ENCODE measurements around the gene PARD3. TPM values are rescaled to one million over a fixed set of nuclear protein-coding genes. Genes with fewer than 3 reads are reported as not detected.

Gene PARD3
- total and polyA plus RNA-seq, 2 donors (not counting 1 experiment from before 2014, with no cell fraction given) = 24.0 to 46.4 TPM

DNA sequence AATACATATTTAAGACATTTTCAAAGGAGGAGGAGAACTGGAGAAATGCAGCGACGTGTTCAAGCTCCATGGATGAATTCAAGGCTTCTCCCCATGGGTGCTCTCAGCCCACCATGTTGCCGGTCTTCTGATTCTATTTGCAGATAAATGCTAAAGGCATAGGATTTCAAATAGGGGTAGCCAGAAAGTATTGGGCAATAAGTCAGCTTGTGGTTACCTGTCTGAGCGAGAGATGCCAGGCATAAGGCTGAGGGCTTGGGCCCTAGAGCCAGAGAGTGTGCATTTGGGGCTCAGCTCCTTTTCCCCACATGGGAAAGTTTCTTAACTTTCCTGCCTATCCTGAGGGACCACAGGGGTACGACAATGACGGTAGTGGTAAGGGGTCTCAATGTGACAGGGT, 180.0 kb downstream of the PARD3 start:
- Histone ChIP-seq H3K79me2 (ENCODE audit: control insufficient read depth, insufficient read depth, low read length) (no peaks in the 10 kb centered on the region), H3K36me3 (ENCODE audit: control insufficient read depth, insufficient read depth, low read length) (no peaks in the 10 kb centered on the region), H4K20me1 (ENCODE audit: control insufficient read depth, extremely low read depth, insufficient read depth, low read length) (no peaks in the 10 kb centered on the region), H3K4me3 (replicated peaks in 1 of 4; ENCODE audit: control extremely low read depth in 1 of 4, insufficient read depth in 1 of 4, low read depth in 3 of 4, low read length in 4 of 4) (no peak overlapping the region), H3K4me1 (ENCODE audit: control insufficient read depth, extremely low read depth, insufficient read depth, low read length) (peaks cover 5% of the 10 kb centered on the region), H3K4me2 (ENCODE audit: extremely low read depth, insufficient read depth, low read length) (no peak overlapping the region), H2AFZ (ENCODE audit: low read length) (no peak overlapping the region), H3K27ac (ENCODE audit: insufficient read depth, low read length) (no peak overlapping the region), H3K9ac (ENCODE audit: insufficient read depth, low read length) (no peak overlapping the region), H3K27me3 (ENCODE audit: control insufficient read depth, insufficient read depth, low read length) (no peaks in the 10 kb centered on the region), H3K9me3 (ENCODE audit: control insufficient read depth, insufficient read depth, low read depth, low read length) (no peaks in the 10 kb centered on the region)
- no peak for TF ChIP-seq EZH2 (IDR thresholded peaks at IDR 0.05; ENCODE audit: low read length, missing control alignments)
- TF ChIP-seq, protein P1, sequence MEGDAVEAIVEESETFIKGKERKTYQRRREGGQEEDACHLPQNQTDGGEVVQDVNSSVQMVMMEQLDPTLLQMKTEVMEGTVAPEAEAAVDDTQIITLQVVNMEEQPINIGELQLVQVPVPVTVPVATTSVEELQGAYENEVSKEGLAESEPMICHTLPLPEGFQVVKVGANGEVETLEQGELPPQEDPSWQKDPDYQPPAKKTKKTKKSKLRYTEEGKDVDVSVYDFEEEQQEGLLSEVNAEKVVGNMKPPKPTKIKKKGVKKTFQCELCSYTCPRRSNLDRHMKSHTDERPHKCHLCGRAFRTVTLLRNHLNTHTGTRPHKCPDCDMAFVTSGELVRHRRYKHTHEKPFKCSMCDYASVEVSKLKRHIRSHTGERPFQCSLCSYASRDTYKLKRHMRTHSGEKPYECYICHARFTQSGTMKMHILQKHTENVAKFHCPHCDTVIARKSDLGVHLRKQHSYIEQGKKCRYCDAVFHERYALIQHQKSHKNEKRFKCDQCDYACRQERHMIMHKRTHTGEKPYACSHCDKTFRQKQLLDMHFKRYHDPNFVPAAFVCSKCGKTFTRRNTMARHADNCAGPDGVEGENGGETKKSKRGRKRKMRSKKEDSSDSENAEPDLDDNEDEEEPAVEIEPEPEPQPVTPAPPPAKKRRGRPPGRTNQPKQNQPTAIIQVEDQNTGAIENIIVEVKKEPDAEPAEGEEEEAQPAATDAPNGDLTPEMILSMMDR (conservative IDR thresholded peaks at IDR 0.05 in 1 of 2, IDR thresholded peaks at IDR 0.05 in 1 of 2; ENCODE audit: low read depth in 1 of 2, low read length in 2 of 2) = no peak
- DNase-seq (ENCODE audit: low read depth in 2 of 2) = no peak

DNA sequence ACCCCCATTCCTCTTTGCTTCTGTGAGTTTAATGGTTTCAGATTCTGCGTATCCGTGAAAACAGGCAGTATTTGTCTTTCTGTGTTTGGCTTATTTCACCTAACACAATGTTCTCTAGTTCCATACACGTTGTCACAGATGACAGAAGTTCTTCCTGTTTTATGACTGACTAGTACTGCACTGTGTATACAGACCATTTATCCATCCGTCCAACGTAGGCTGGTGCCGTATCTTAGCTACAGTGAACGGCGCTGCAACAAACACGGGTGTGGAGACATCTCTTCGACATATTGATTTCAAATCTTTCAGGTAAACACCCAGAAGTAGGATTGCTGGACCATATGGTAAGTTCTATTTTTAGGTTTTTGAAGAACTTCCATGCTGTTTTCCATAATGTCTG, 181.7 kb downstream of the PARD3 start:
- Histone ChIP-seq H3K27ac (ENCODE audit: insufficient read depth, low read length) (no peak overlapping the region), H3K9me3 (ENCODE audit: control insufficient read depth, insufficient read depth, low read depth, low read length) (no peaks in the 10 kb centered on the region), H3K27me3 (ENCODE audit: control insufficient read depth, insufficient read depth, low read length) (no peaks in the 10 kb centered on the region), H2AFZ (ENCODE audit: low read length) (no peak overlapping the region), H4K20me1 (ENCODE audit: control insufficient read depth, extremely low read depth, insufficient read depth, low read length) (no peaks in the 10 kb centered on the region), H3K4me2 (ENCODE audit: extremely low read depth, insufficient read depth, low read length) (no peak overlapping the region), H3K4me1 (ENCODE audit: control insufficient read depth, extremely low read depth, insufficient read depth, low read length) (peaks cover 10% of the 10 kb centered on the region), H3K79me2 (ENCODE audit: control insufficient read depth, insufficient read depth, low read length) (no peaks in the 10 kb centered on the region), H3K9ac (ENCODE audit: insufficient read depth, low read length) (no peak overlapping the region), H3K4me3 (replicated peaks in 1 of 4; ENCODE audit: control extremely low read depth in 1 of 4, insufficient read depth in 1 of 4, low read depth in 3 of 4, low read length in 4 of 4) (no peak overlapping the region), H3K36me3 (ENCODE audit: control insufficient read depth, insufficient read depth, low read length) (no peaks in the 10 kb centered on the region)
- TF ChIP-seq, protein P1 (conservative IDR thresholded peaks at IDR 0.05 in 1 of 2, IDR thresholded peaks at IDR 0.05 in 1 of 2; ENCODE audit: low read depth in 1 of 2, low read length in 2 of 2) = no peak
- TF ChIP-seq EZH2 (IDR thresholded peaks at IDR 0.05; ENCODE audit: low read length, missing control alignments) = no peak
- DNase-seq (ENCODE audit: low read depth in 2 of 2) = no peak

DNA sequence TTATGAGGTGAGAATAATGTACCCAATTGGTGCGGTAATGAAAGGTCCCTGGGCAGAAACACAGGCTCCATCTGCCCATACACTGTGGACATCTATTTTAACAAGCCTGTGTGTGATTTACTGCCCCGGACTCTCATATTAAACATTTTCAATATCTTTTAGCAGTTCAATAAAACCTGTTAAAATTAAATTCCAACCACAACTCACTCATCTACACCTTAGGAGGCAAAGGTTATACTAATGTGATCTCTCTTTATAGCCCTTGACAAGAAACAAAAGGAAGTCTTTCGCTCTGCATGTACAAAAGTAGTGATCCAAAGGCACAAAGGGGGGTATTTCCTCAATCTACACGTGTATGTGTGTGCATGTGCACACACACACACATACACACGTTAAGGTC, 186.0 kb downstream of the PARD3 start:
- H3K27ac ChIP-seq (ENCODE audit: insufficient read depth, low read length) = no peak overlapping the region
- H3K9me3 ChIP-seq (ENCODE audit: control insufficient read depth, insufficient read depth, low read depth, low read length) = no peaks in the 10 kb centered on the region
- H3K27me3 ChIP-seq (ENCODE audit: control insufficient read depth, insufficient read depth, low read length) = no peaks in the 10 kb centered on the region
- peaks cover 9% of the 10 kb centered on the region for H3K4me1 ChIP-seq (ENCODE audit: control insufficient read depth, extremely low read depth, insufficient read depth, low read length)
- TF ChIP-seq, protein P1 (conservative IDR thresholded peaks at IDR 0.05 in 1 of 2, IDR thresholded peaks at IDR 0.05 in 1 of 2; ENCODE audit: low read depth in 1 of 2, low read length in 2 of 2) = no peak
- no peak for TF ChIP-seq EZH2 (IDR thresholded peaks at IDR 0.05; ENCODE audit: low read length, missing control alignments)
- H3K36me3 ChIP-seq (ENCODE audit: control insufficient read depth, insufficient read depth, low read length) = no peaks in the 10 kb centered on the region
- no peaks in the 10 kb centered on the region for H4K20me1 ChIP-seq (ENCODE audit: control insufficient read depth, extremely low read depth, insufficient read depth, low read length)
- no peaks in the 10 kb centered on the region for H3K79me2 ChIP-seq (ENCODE audit: control insufficient read depth, insufficient read depth, low read length)
- H3K4me3 ChIP-seq (replicated peaks in 1 of 4; ENCODE audit: control extremely low read depth in 1 of 4, insufficient read depth in 1 of 4, low read depth in 3 of 4, low read length in 4 of 4) = no peak overlapping the region
- no peak for DNase-seq (ENCODE audit: low read depth in 2 of 2)
- peak overlapping the region; percentile 8 for H3K4me2 ChIP-seq (ENCODE audit: extremely low read depth, insufficient read depth, low read length)
- H2AFZ ChIP-seq (ENCODE audit: low read length) = no peak overlapping the region
- H3K9ac ChIP-seq (ENCODE audit: insufficient read depth, low read length) = no peak overlapping the region

Measured in fibroblast of lung (primary cell).